ENCODE data around the gene ALG6.
"Not testable (repeated sequence)": the region's sequence is repeated elsewhere in the genome, so short reads cannot be mapped to it uniquely, and the experiment has no call there.

The ALG6 gene

DNA sequence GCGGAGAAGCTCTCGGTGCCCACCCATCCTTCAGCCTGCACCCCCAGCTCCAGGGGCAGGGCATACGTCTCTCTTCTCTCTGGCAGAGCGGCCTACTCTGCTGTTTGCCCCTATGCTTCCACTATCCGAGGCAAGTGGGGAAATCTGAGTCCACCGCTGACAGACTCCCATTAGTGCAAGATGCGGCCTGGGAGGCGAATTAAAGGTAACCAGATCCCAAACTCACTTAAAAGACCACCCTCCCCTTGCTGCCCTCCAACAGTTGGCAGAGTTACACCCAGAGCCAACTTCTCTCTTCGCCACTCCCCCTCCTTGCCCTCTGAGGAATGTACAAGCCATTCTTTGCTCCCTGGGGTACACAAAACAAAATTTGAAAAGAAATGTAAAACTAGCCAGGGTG is 38.6 kb upstream of the ALG6 start:
- no peak for DNase-seq

DNA sequence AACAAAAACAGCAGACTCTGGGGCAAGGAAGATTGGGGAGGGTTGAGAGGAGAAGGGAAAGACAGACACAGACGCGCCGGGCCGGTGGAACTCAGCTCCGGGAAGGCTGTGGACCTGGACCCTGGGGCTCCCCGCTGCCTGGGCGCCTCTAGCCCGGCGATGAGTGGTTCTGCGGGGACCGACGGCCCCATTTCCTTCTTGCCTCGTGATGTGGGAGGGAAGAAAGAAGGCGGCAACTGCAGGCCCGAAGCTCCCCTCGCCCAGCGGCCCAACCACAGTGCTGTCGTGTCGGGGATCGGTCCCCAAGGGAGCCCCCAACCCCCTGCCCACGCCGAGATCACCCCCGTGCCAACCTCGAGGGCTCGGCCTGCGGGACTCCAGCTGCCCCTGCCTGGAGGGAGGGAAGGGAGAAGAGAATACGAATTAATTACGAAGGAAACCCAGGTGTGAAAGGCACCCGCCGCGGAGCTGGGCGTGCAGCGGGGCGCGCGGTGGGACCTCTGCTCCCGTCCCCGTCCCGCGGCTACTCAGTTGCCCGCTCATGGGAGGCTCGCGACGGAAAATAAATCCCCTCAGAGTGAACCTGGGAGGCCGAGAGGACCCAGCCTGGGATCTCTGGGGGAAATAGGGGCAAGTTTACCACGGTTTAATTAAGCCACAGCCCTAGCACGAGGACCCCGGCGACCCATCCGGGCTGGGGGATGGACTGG is 37.7 kb upstream of the ALG6 start:
- DNase-seq, result no peak

DNA sequence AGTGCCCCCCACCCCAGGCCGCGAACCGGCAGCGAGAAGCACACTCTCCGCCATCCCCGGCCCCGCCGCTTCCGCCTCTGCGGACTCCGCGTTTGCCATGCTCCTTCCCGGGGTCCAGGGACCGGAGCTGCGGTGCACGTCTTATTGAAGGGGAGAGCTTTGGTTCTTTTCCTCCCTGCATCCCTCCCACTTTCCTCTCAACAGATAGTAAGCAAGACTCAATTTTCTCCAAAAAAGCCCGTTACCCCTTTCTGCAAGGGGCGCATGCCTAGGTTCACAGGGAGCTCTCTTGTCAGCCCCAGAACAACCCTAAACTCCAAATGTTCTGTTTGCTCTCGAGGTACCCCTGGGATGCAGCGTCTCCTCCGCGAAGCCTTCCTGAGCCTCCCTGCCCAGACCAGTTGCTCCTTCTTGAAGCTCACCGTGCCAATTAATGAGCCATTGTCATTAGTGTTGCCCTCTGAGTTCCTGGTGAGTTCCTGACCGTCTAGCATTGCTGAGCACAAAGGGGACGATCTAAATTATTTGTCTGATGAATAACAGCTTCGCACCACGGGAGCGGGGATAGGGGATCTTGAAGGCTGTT is 37.0 kb upstream of the ALG6 start:
- DNase-seq, result no peak

DNA sequence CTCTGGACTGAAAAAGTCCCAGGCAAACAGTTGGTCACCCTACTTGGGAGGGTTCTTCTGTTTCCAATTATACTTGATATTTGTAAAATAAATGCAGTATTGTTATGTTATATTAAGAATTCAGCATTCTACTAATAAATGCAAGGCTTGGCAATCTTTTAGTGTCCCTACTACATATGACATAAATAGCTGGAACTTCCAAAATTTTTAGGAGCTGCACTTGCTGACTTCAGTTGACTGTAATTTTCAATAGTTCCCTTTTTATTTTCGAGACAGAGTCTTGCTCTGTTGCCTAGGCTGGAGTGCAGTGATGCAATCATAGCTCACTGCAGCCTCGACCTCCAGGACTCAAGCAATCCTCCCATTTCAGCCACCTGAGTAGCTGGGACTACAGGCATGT is 25.0 kb upstream of the ALG6 start:
- no peak for DNase-seq

DNA sequence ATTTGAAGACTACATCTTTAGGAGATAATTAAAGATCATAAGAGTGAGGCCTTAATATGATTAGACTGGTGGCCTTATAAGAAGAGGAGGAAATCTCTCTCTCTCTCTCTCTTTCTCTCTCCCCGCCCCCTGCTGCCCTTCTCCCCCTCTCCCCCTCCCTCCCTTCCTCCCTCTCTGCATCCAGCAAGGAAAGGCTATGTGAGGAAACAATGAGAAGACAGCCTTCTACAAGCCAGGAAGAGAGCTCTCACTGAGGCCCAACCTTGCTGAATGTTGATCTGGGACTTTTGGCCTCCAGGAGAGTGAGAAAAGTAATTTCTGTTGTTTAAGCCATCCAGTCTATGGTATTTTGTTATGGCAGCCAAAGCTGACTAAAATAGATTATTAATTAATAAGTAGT is 23.5 kb upstream of the ALG6 start:
- no peak for DNase-seq

DNA sequence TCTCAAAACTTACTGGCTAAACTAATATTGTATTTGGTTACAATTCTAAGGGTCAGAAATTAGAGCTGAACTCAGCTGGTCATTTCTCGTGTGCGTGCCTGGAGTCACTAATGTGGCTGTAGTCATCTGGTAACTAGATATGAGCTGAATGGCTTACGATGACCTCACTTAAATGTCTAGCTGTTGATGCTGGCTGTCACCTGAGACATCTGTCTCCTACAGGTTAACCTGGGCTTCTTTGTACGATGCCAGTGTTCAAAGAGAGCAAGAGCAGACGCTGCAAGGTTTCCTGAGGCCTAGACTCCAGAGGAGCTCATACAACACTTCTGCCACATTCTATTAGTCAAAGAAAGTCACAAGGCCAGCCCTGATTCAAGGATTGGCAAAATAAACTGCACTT is 17.1 kb upstream of the ALG6 start:
- DNase-seq, result no peak

DNA sequence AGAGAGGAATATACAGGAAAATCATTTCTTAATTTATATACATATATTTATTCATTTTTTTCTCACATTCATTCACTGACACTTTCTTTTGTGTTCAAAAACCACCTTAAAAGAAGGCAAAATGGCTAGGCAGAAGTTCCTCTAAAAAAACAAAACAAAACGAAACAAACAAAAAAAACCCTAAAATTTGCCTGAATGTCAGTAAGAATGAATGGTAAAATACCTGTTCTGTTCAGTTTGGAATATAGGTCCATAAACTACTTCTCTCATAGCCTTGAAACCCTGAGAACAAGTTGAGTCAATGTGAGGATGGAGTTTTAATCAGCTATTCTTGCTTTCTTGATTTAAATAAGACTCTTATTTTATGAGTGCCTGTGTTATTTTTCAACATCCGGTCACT is 14.7 kb upstream of the ALG6 start:
- DNase-seq, result no peak

DNA sequence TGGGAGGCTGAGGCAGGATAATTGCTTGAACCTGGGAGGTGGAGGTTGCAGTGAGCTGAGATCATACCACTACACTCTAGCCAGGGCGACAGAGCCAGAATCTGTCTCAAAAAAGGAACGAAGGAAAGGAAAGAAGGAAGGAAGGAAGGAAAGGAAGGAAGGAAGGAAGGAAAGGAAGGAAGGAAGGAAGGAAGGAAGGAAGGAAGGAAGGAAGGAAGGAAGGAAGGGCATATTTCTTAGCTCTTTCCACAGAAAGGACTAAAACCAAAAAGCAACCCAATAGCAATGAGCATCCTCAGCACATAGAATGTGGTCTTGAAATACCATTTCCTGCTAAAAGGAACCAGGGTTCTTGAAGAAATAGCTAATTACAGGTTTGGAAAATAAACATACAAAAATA is 11.2 kb upstream of the ALG6 start:
- DNase-seq, result not testable (repeated sequence)

DNA sequence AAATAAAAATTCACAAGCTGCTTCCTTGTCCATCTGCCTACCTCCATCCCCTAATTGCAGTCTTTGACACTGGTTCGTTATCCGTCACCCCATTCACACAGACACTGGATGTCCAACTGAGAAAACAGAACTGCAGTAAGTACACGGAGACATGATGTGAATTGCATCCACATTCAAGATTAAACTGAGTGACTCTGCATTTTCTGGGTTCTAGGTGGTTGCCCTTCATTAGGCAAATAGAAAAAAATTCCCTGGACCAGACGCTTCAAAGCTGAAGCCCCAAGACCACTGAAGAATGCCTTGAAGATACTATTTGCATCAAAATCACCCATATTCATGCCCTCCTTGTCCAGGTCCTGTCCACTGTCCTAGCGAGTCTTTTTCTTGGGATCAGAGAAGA is 7.9 kb upstream of the ALG6 start:
- DNase-seq, result no peak

DNA sequence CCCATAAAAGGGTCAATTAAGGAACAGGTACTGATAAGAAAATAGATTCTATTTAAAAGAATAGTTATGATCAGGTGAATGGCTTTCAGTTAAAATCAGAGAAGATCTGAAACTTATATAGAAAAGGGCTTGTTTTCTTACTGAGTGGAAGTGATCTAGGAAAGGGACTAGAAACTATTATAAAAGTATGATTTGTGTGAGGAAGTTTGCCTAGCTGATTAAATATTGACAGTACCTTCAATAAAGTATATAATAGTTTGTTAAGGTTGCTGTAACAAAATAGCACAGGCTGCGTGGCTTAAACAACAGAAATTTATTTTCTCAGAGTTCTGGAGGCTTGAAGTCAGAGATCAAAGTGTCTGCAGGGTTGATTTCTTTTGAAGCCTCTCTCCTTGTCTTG is 5.4 kb upstream of the ALG6 start:
- DNase-seq, result no peak

DNA sequence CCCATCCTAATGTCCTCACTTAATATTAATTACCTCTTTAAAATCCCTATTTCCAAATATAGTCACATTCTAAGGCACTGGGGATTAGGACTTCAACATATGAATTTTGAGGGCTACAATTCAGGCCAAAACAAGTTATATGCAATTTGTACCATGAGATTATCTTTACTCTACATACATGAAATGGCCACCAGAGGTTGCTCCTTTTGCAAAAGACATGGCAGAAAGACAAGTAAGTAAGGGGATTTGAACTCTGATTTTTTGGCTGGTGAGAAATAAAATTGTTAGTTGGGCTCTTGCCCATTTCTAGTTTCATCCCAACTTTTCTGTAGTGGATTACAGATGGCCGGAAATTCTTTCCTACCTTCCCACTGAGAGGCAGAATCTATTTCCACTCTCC is 4.8 kb upstream of the ALG6 start:
- no peak for DNase-seq

DNA sequence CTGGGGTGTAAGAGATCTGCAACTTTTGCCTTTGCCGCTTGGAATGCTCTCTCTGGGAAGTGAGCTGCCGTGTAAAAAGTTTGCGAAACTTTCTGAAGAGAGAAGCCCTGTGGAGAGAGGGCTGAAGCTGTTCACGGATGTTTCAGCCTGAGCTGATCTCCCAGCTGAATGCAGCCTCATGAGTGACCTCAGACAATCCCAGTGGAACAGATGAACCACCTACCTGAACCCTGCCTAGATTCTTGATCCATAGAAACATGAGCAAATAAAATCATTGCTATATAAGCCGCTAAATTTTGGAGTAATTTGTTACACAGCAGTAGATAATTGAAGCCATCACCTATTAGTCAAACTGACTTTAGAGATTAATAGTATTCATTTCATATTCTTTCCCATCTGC is 4.4 kb upstream of the ALG6 start:
- no peak for DNase-seq

DNA sequence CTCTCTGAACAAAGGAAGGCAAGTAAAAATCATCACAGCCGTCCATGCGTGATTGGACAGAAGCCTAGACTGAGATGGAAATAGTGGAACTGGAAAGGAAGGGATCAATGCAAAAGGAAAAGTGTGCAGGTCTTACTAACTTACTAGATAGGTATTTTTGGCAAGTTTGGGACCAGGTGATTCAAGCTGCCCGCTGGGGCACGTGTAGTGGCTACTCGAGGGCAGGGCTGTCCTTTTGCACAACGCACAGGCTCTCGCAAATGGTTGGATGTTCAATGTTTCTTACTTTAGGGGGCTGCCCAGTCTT is 566 bp upstream of the ALG6 start:
- DNase-seq, result no peak

DNA sequence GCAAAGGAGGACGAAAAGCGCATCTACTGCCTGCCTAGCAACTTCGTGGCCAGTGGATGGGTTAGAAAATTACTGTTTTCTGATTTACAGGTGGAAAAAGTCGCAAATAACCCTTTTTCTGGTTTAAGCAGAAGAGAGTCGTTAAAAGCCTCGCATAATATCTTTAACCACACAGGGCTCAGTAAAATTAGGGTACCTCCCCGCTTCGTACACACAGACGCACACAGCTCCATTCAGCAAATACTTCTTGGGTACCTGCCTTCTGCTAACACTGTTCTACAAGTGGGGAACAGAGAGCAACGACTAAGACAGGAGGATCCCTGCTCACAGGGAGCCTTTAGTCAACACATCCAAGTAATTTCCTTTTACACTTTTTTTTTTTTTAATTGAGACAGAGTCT is 704 bp downstream of the ALG6 start:
- peak; percentile 8 for DNase-seq

DNA sequence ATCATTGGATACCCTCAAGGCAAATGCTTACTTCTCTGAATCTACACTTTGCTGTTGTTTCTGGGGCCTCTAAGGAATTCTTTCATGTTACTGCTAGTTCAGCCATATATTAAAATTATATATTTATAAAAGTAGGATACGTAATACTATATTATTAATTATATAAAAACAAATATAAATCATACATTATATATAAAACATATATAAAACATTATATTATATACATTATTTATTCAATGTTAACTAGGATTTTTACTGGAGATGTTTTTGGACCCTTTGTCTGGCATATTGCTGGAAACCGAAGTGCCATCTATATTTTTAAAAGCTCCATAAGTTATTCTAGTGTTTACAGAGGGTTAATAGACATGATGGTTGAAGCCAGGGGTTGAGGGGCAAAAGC is 12.2 kb downstream of the ALG6 start:
- no peak for DNase-seq

DNA sequence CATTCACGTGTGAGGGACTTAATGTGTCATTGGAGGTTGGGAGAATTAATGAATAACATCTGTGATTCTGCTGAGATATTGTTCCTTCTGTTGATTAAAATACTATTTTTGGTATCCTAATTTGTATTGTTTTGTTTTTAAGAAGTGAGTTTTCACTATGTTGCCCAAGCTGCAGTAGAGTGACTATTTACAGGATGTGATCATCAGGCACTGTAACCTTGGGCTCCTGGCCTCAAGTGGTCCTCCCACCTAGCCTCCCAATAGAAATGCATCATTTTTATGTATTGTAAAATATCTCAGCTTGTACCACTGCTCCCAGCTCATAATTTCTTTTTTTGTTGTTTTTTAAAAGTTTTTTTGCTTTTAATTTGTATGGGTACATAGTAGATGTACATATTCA is 14.3 kb downstream of the ALG6 start:
- DNase-seq, result no peak

DNA sequence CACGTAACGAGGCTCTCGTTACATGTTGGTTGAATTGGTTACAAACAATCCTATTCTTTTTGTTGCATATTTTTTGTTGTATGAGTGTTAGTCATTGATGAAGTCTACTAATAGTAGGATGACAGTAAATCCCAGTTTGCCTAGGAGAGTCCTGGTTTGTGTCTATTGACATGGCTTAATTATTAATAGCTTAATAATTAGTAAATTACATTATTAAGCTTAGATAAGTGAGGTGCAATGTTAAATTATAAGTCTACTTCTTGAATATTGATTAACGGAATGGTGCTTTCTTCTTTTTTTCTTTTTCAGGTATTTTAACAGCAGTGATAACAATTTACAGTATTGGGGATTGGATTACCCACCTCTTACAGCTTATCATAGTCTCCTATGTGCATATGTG is 34.5 kb downstream of the ALG6 start:
- DNase-seq, result no peak

DNA sequence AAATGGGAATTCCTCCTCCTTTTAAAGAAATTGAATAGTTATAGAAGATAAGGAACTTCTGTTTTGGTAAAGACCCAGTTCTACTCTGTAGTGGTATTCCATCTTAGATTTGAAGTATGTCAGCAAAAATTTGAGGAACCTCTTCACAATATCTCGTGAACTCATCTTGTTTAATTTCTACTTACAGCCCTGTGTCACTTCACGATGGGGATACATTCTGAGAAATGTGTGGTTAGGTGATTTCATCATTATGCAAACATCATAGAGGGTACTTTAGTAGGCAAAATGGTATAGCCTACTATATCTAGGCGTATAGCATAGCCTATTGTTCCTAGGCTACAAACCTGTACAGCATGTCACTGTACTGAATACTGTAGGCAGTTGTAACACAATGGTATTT is 36.0 kb downstream of the ALG6 start:
- no peak for DNase-seq

DNA sequence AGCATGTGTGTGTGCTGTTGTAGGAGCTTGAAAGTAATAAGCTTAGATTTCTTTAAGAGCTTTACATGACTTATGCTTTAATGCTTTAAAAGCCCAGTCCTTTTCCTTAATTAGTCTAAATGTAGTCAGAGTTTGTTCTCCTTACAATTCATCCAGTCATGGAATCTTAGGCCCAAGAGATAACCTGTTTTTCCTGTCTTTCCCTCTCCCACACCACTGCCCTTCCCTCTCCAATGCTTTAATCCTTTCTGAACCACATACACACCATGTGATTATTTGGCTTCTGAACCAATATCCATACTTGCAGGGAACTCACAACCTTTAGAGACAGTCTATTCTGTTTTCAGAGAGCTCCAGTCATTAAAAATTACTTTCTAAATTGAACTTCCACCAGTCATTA is 37.6 kb downstream of the ALG6 start:
- DNase-seq, result no peak

DNA sequence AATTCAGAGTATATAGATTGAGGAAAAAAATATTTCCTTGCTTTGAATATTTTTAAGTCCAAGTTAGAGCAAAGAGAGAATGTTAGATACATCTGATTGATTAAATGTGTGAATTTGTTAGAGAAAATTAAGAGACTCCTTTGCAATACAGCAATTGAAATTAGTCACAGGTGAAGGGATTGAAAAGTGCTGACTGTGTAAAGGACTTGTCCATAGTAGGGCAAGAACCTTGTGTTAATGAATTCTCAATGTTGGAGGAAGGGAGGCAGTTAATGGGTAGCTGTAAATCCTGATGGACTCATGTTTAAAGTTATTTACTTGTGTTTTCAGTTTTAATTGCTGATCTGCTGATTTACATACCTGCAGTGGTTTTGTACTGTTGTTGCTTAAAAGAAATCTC is 38.6 kb downstream of the ALG6 start:
- DNase-seq, result no peak

DNA sequence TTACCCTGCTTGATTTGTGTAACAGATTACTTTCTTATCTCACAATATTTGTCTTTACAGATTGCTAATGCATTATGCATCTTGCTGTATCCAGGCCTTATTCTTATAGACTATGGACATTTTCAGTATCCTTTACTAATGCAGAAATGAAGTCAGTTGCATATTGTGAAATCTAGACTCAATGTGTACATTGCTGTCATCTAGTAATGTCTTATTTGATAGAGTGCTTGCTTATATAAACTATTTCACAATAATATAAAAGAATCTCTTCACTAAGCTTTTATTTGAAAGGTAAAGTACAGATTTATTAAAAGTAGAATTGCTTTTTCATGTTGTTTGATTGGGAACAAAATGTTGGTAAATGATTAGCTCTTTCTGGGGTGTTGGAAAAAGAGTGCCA is 39.6 kb downstream of the ALG6 start:
- DNase-seq, result no peak

DNA sequence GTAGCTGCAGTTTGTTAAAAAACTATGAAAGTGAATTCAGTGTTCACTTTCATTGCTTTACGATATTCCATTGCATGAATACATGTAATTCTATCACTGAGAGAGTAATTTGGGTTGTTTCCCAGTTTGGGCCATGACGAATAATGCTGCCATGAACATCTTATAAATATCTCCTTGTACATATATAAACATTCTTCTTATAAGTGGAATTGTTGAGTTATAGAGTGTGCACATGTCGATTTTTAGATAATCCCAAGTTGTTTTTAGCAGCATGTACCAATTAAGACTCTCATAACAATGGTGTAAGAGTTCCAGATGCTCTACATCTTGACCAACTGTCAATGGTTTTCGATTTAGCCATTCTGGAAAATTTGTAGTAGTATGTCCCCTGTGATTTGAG is 40.9 kb downstream of the ALG6 start:
- DNase-seq, result no peak

DNA sequence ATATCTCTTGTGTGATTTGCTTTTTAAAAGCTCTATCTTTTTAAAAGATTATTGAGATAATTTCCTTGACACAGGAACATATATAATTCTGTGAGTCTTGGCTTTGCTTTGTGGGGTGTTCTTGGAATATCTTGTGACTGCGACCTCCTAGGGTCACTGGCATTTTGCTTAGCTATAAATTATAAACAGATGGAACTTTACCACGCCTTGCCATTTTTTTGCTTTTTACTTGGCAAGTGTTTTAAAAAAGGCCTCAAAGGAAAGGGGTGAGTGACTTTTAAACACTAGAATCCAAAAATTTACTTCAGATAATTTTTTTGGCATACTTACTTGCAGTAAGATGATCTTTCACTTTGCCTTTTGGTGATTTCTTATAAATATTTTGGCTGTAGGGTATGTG is 43.6 kb downstream of the ALG6 start:
- DNase-seq, result no peak

DNA sequence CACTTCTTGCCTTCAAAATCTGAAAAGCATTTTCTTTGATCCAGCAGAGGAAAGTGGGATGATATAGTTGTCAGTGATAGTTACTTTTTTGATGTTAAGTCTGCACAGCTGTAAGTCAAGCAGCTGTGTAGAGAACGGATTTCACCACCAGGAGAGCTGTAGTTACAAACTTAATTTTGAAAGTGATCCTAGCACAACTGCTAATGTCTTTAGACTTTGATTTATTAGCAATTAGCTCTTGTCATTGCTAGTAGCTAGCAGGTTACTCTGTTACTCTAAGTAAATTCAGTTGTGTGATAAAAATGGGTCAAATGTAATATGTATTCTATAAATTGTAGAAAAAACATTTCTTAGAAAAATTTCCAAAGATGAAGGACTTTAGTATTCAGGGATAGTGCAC is 46.0 kb downstream of the ALG6 start:
- no peak for DNase-seq

DNA sequence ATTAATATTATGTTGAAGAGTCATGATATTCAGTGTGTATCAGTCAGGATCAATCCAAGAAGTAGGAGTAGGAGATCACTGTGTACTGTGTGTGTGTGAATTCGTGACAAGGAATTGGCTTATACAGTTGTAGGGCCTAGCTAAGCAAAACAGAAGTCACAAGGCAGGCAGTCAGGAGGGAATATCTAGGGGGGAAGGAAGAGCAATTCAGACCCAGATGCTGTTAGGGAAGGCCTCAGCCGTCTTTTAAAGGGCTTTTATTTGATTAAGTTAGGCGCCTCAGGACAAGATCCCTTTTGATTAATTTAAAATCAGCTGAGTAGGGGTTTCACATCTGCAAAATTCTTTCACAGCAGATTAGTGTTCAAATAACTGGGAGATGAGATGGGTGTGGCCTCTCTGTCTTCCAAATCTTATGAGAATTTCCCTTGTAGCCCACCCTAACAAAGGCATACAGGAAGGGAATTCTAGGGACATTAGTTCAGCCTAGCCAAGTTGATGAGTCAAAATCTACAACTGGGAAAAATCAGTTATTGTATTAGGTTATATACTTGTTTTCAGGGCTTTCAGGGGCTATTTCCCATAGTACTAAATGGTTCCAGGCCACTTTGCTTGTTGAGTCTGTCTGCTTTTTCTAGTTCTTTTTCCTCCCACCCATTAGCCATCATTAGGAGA is 47.4 kb downstream of the ALG6 start:
- DNase-seq, result no peak

Measured in SHP77 treated with DMSO at 0.1 percent for 48 hours (cell line).